GM12878 (cell line): ENCODE measurements around the gene ALG12. TPM values are rescaled to one million over a fixed set of nuclear protein-coding genes. Genes with fewer than 3 reads are reported as not detected.

ENCODE experiments used
- ATAC-seq: fragments of 200-7000 bp; cut with Tn5 transposase; 3 replicates; pipeline ENCODE4 v1.9.1; 2020; ENCODE audit warnings: mild to moderate bottlenecking, moderate library complexity
- BruUV-seq: library from RNA; stranded (reverse); fragments of 400-500 nt; replicated peaks from 2 replicates; lab custom pipeline; 2021; lab: Mats Ljungman, UMichigan
- CTCF ChIA-PET: fragments of 300-600 bp; sonication (Branson Sonifier 250); formaldehyde crosslinking; extraction: SDS; loops from one replicate; lab custom pipeline; 2021; ENCODE audit warnings: inconsistent platforms; lab: Yijun Ruan, JAX
- POLR2A ChIA-PET: fragments of 350-600 bp; formaldehyde crosslinking; extraction: SDS; loops from one replicate; lab custom pipeline; 2021; ENCODE audit warnings: inconsistent platforms; lab: Charles Lee
- RAD21 ChIA-PET: fragments of 300-600 bp; sonication (Branson Sonifier 250); formaldehyde crosslinking; loops from one replicate; lab custom pipeline; 2023; ENCODE audit warnings: antibody characterized with exemption; ENCODE audit not compliant: unreplicated experiment; lab: Charles Lee
- SMC1A ChIA-PET: fragments of 300-600 bp; sonication (Branson Sonifier 250); formaldehyde crosslinking; loops from one replicate; lab custom pipeline; 2023; ENCODE audit not compliant: unreplicated experiment, uncharacterized antibody; lab: Charles Lee
- DNase-seq: peaks from one replicate; pipeline ENCODE4 v3.0.0-alpha.2; 2011; ENCODE audit warnings: low read depth, low spot score
- FAIRE-seq: peaks from 3 replicates; lab custom pipeline; 2011; peaks lifted over from hg19 to GRCh38; lab: Jason Lieb, UNC
- H2AFZ ChIP-seq: 2 replicates; pipeline ENCODE4 v1.6.0; 2011; ENCODE audit warnings: low read depth, low read length, control low read depth; ENCODE audit not compliant: control insufficient read depth
- H3K27ac ChIP-seq: 2 replicates; pipeline ENCODE4 v1.5.1; 2011; ENCODE audit warnings: control low read depth; ENCODE audit not compliant: control insufficient read depth, insufficient read depth
- H3K27me3 ChIP-seq, 2 experiments: replicated peaks in 1 of 2; 2 replicates each; pipeline versions ENCODE4 v1.6.0 to v1.6.1; 2011; ENCODE audit warnings: low read length in 1 of 2; ENCODE audit not compliant: control insufficient read depth in 2 of 2, insufficient read depth in 2 of 2
- H3K36me3 ChIP-seq, 2 experiments: 2 replicates each; pipeline ENCODE4 v1.5.1; 2011; ENCODE audit warnings: low read length in 1 of 2; ENCODE audit not compliant: control insufficient read depth in 2 of 2, insufficient read depth in 2 of 2
- H3K4me1 ChIP-seq: 2 replicates; pipeline ENCODE4 v1.6.1; 2011; ENCODE audit warnings: mild to moderate bottlenecking, low read length, moderate library complexity, mixed read lengths; ENCODE audit not compliant: control insufficient read depth, insufficient read depth
- H3K4me2 ChIP-seq: 2 replicates; pipeline ENCODE4 v1.6.0; 2011; ENCODE audit warnings: control low read depth; ENCODE audit not compliant: control insufficient read depth, insufficient read depth
- H3K4me3 ChIP-seq: fragments of 200-600 bp; sonication (generic); 2 replicates; pipeline ENCODE4 v1.5.1; 2016
- H3K79me2 ChIP-seq: 2 replicates; pipeline ENCODE4 v1.6.0; 2011; ENCODE audit warnings: low read length; ENCODE audit not compliant: control insufficient read depth, insufficient read depth
- H3K9ac ChIP-seq: 2 replicates; pipeline ENCODE4 v1.8.0; 2011; ENCODE audit warnings: low read length, control low read depth, mixed read lengths; ENCODE audit not compliant: control insufficient read depth, insufficient read depth
- H3K9me3 ChIP-seq: replicated peaks from 3 replicates; pipeline ENCODE4 v1.5.1; 2011; ENCODE audit warnings: mild to moderate bottlenecking, low read length; ENCODE audit not compliant: control insufficient read depth, insufficient read depth
- H4K20me1 ChIP-seq: 2 replicates; pipeline ENCODE4 v1.6.0; 2011; ENCODE audit not compliant: control insufficient read depth, insufficient read depth
- FOXK2 ChIP-seq: fragments of 450-650 bp; IDR thresholded peaks from 2 replicates; pipeline ENCODE4 v1.6.1; 2017; ENCODE audit warnings: mild to moderate bottlenecking, moderate library complexity
- JUND ChIP-seq: IDR thresholded peaks from 2 replicates; pipeline ENCODE4 v1.6.1; 2012; ENCODE audit warnings: low read depth, mild to moderate bottlenecking, low read length, improper control_type of control experiment, moderate library complexity
- RUNX3 ChIP-seq: IDR thresholded peaks from 2 replicates; pipeline ENCODE4 v1.6.1; 2012; ENCODE audit warnings: low read length, inconsistent platforms
- YY1 ChIP-seq: IDR thresholded peaks from 2 replicates; pipeline ENCODE4 v1.6.1; 2011; ENCODE audit warnings: low read depth, mild to moderate bottlenecking, low read length
- WGBS: methylation state at CpG from one replicate; pipeline ENCODE4 v1.1.6; 2016; ENCODE audit warnings: low lambda C conversion rate; ENCODE audit not compliant: insufficient replicate concordance, insufficient coverage; ENCODE audit errors: missing lambda C conversion rate; 5-methylcytosine and 5-hydroxymethylcytosine counted together
- in situ Hi-C: fragments of 300-500 bp; cut with MboI; formaldehyde crosslinking; loops from 9 replicates; pipeline ENCODE4 v1.14.3; 2018; ENCODE audit warnings: mixed read lengths
- intact Hi-C: fragments of 100-400 bp; cut with micrococcal nuclease; formaldehyde crosslinking; loops from one replicate; pipeline ENCODE4 v1.14.2; 2022; ENCODE audit not compliant: unreplicated experiment
- polyA plus RNA-seq, 11 experiments: library from polyadenylated mRNA; depleted of rRNA in 4 of 11; unstranded in 6 of 11; stranded (reverse) in 5 of 11; fragments of >200 nt; fragmentation: Nextera tagmentation in 4 of 11; fragmentation: Illumina TruSeq in 1 of 11; extraction: Ambion mirVana in 4 of 11; extraction: Trizol in 1 of 11; gene quantifications; 1 replicate in 1 of 11; 2 replicates in 10 of 11; pipeline versions ENCODE4 v1.2.1 to v1.2.3, GENCODE V29; 2011 to 2016; ENCODE audit warnings: inconsistent platforms in 2 of 11, missing spikeins in 2 of 11, low read depth in 1 of 11
- total RNA-seq, 4 experiments: library from RNA; depleted of rRNA in 3 of 4; stranded (reverse); fragments of >200 nt in 3 of 4; fragmentation: Illumina TruSeq in 1 of 4; extraction: Trizol in 1 of 4; gene quantifications; 2 replicates each; pipeline versions ENCODE4 v1.2.1 to v1.2.3, GENCODE V29; 2013 to 2021
- TF ChIP-seq, protein P1 (sequence below): fragments of 450-650 bp; IDR thresholded peaks from 2 replicates; pipeline ENCODE4 v1.6.1; 2017; ENCODE audit warnings: mild to moderate bottlenecking, moderate library complexity
- TF ChIP-seq, protein P2 (sequence below): fragments of 450-650 bp; IDR thresholded peaks from 2 replicates; pipeline ENCODE4 v1.6.1; 2016; ENCODE audit warnings: mild to moderate bottlenecking, moderate library complexity, borderline replicate concordance

The ALG12 gene
- total and polyA plus RNA-seq, 10 of the 15 experiments (the other 5 are each of a cell fraction or from before 2014, with no cell fraction given), result 0.22 to 23.4 (median 6.6) TPM

DNA sequence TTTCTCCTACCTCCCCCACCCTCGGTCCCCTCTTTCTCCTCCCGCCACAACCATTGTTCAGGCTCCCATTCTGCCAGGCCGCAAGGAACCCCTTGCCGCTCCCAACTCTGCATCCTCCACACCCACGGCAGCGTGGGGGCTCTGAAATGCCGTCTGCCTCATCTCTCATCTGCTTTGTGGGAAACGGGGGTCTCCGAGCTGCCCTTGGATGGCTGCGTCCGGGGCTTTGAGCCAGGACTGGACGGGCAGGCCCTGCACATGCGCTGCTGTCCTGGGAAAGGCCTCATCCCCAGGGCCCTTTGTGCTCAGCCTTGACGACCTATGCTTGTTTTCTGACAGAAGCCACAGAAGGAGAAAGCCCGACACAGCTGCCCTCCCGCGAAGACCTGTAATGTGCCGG, 8.7 kb upstream of the ALG12 start:
- ChIA-PET CTCF (interaction anchor here (1.6 to 2.2 kb wide), 2 partner anchors 103 to 160 kb away, joined by 5 to 8 read pairs; no protein-coding TSS in a partner anchor), SMC1A (interaction anchor here (1.0 to 1.6 kb wide), 2 partner anchors 103 to 104 kb away, joined by 3 to 4 read pairs; no protein-coding TSS in a partner anchor), POLR2A (interaction anchor here (2.2 kb wide), 1 partner anchor 11 kb away, joined by 5 read pairs; no protein-coding TSS in a partner anchor), RAD21 (no interaction called here)
- Histone ChIP-seq H3K4me1 (peaks cover 51% of the 10 kb centered on the region), H3K4me3 (no peak overlapping the region), H3K4me2 (no peak overlapping the region), H3K79me2 (no peaks in the 10 kb centered on the region; the same call in 1 of the 2 replicates), H3K9me3 (no peaks in the 10 kb centered on the region), H3K27me3 (no peaks in the 10 kb centered on the region), H2AFZ (no peak overlapping the region), H3K27ac (no peak overlapping the region), H4K20me1 (no peaks in the 10 kb centered on the region), H3K36me3 (peaks cover 0 to 2% of the 10 kb centered on the region in 2 experiments; a peak in 3 of 4 replicates), H3K9ac (no peak overlapping the region)
- intact Hi-C loops, result no loop called here
- TF ChIP-seq YY1 (no peak), RUNX3 (no peak), JUND (no peak)
- no peak for ATAC-seq
- in situ Hi-C loops, result no loop called here
- DNase-seq, result no peak
- no peak for FAIRE-seq
- no TSS peak for BruUV-seq
- 93% methylated on average over 16 of the region's 18 CpGs for WGBS

GRCh38 chr22:49925525-49926128, 7.4 kb upstream of the ALG12 start:
- Histone ChIP-seq H2AFZ (peak overlapping the region; percentile 74), H4K20me1 (no peaks in the 10 kb centered on the region), H3K4me1 (peaks cover 39% of the 10 kb centered on the region), H3K27me3 (no peaks in the 10 kb centered on the region), H3K9ac (peak overlapping the region; percentile 70), H3K9me3 (no peaks in the 10 kb centered on the region), H3K4me3 (peak overlapping the region; percentile 38; the same call in 1 of the 2 replicates), H3K36me3 (peaks cover 0 to 2% of the 10 kb centered on the region in 2 experiments; a peak in 3 of 4 replicates), H3K27ac (peak overlapping the region; percentile 91), H3K79me2 (no peaks in the 10 kb centered on the region; the same call in 1 of the 2 replicates), H3K4me2 (peak overlapping the region; percentile 92)
- CTCF ChIA-PET, result interaction anchor here (0.9 to 1.5 kb wide), 5 partner anchors 12 to 158 kb away, joined by 3 to 10 read pairs (median 3); no protein-coding TSS in a partner anchor
- ATAC-seq (peak; percentile 72), DNase-seq (peak; percentile 71), FAIRE-seq (peak; percentile 96)
- RAD21 ChIA-PET, result interaction anchor here (0.7 to 1.4 kb wide), 7 partner anchors 11 to 265 kb away, joined by 3 to 4 read pairs (median 3); no protein-coding TSS in a partner anchor
- WGBS, result 2% methylated on average over 24 of the region's 24 CpGs
- in situ Hi-C loops (no loop called here), intact Hi-C loops (loop anchor here (1.0 kb wide), 1 partner anchor 158 kb away; no protein-coding TSS in a partner anchor)
- SMC1A ChIA-PET, result interaction anchor here (0.6 to 1.6 kb wide), 4 partner anchors 37 to 105 kb away, joined by 3 to 6 read pairs (median 4); no protein-coding TSS in a partner anchor
- POLR2A ChIA-PET, result interaction anchor here (0.6 to 2.2 kb wide), 4 partner anchors 9 to 319 kb away, joined by 3 to 5 read pairs (median 4); partner anchors contain the start of gene TUBGCP6
- BruUV-seq, result TSS peak; percentile 77
- TF ChIP-seq, protein P1, sequence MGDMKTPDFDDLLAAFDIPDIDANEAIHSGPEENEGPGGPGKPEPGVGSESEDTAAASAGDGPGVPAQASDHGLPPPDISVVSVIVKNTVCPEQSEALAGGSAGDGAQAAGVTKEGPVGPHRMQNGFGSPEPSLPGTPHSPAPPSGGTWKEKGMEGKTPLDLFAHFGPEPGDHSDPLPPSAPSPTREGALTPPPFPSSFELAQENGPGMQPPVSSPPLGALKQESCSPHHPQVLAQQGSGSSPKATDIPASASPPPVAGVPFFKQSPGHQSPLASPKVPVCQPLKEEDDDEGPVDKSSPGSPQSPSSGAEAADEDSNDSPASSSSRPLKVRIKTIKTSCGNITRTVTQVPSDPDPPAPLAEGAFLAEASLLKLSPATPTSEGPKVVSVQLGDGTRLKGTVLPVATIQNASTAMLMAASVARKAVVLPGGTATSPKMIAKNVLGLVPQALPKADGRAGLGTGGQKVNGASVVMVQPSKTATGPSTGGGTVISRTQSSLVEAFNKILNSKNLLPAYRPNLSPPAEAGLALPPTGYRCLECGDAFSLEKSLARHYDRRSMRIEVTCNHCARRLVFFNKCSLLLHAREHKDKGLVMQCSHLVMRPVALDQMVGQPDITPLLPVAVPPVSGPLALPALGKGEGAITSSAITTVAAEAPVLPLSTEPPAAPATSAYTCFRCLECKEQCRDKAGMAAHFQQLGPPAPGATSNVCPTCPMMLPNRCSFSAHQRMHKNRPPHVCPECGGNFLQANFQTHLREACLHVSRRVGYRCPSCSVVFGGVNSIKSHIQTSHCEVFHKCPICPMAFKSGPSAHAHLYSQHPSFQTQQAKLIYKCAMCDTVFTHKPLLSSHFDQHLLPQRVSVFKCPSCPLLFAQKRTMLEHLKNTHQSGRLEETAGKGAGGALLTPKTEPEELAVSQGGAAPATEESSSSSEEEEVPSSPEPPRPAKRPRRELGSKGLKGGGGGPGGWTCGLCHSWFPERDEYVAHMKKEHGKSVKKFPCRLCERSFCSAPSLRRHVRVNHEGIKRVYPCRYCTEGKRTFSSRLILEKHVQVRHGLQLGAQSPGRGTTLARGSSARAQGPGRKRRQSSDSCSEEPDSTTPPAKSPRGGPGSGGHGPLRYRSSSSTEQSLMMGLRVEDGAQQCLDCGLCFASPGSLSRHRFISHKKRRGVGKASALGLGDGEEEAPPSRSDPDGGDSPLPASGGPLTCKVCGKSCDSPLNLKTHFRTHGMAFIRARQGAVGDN, result peak; percentile 94
- TF ChIP-seq, protein P2, sequence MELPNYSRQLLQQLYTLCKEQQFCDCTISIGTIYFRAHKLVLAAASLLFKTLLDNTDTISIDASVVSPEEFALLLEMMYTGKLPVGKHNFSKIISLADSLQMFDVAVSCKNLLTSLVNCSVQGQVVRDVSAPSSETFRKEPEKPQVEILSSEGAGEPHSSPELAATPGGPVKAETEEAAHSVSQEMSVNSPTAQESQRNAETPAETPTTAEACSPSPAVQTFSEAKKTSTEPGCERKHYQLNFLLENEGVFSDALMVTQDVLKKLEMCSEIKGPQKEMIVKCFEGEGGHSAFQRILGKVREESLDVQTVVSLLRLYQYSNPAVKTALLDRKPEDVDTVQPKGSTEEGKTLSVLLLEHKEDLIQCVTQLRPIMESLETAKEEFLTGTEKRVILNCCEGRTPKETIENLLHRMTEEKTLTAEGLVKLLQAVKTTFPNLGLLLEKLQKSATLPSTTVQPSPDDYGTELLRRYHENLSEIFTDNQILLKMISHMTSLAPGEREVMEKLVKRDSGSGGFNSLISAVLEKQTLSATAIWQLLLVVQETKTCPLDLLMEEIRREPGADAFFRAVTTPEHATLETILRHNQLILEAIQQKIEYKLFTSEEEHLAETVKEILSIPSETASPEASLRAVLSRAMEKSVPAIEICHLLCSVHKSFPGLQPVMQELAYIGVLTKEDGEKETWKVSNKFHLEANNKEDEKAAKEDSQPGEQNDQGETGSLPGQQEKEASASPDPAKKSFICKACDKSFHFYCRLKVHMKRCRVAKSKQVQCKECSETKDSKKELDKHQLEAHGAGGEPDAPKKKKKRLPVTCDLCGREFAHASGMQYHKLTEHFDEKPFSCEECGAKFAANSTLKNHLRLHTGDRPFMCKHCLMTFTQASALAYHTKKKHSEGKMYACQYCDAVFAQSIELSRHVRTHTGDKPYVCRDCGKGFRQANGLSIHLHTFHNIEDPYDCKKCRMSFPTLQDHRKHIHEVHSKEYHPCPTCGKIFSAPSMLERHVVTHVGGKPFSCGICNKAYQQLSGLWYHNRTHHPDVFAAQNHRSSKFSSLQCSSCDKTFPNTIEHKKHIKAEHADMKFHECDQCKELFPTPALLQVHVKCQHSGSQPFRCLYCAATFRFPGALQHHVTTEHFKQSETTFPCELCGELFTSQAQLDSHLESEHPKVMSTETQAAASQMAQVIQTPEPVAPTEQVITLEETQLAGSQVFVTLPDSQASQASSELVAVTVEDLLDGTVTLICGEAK, result peak; percentile 57
- no peak for TF ChIP-seq FOXK2
